Activated CD4-positive, CD25-positive, alpha-beta regulatory T cell treated with anti-CD3 and anti-CD28 coated beads, Interleukin-2, amount 50 U/mL, for 24 hours (primary cell): ENCODE measurements around the gene ARID3A.

ENCODE experiments used
- ATAC-seq, 2 donors: fragments of 150-1000 bp; cut with Tn5 transposase; one replicate each; pipeline ENCODE4 v1.10.0; 2021; ENCODE audit warnings: mild to moderate bottlenecking in 1 of 2, moderate library complexity in 1 of 2

Gene ARID3A

DNA sequence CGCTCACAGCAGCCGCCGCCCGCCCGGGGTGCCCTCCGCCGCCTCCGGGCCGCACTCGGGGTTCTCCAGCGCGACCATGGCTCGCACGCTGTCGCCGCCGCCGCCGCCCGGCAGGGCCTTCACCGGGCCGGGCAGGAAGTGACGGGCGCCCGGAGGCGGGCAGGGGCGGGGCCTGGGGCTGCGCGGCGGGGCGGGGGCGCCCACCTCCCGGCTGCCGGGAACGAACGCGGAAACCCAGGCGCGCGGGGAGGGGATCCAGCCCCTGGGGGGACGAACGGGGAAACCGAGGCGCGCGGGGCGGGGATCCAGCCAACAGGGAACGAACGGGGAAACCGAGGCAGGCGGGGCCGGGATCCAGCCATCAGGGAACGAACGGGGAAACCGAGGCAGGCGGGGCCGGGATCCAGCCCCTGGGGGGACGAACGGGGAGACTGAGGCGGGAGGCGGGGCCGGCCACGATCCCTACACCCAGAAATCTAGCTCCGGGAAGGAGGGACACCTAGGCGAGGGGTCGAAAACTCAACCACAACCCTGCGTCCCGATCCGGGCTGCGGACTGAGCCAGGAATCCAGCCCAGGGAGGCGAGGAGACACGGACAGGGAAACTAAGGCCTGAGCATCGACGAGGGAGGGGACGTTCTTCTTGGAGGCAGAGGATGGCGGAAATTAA is 12.6 kb upstream of the ARID3A start, which contains the start of gene R3HDM4:
Gene R3HDM4, minus strand, starts transcription at position 140 of the 669 bp plus-strand sequence. Its CDS starts 62 bp downstream, at position 78.
- ATAC-seq = peak; percentile 62 to 68

DNA sequence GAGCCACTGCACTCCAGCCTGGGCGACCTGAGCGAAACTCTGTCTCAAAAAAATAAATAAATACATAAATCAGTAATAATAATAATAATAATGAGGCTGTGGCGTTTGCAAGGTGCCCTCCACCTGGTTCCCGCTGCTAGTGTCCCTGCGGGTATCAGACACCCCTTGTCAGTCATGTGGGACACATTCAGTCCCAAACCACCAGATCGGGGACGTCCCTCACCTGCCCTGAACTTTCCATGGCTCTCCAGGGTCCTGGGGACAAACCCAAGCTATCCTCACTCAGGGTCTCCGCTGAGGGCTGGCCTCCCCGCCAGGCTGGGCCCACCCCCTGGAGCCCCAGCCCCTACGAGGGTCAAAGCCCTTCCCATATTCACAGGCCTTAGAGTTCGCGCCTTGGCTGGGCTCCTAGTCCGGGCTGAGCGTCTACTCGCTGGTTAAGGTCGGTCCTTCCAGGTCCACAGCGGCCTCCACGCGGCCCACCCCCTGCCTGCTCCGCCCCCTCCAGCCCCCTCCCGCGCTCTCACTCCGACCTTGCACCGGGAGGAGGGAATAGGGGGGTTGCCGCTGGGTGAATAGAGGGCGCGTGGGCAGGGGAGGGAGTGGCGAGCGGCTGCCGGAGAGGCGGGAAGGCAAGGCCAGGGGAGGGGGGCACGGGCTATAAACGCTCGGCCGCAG is 9.1 kb upstream of the ARID3A start:
- ATAC-seq = no peak

DNA sequence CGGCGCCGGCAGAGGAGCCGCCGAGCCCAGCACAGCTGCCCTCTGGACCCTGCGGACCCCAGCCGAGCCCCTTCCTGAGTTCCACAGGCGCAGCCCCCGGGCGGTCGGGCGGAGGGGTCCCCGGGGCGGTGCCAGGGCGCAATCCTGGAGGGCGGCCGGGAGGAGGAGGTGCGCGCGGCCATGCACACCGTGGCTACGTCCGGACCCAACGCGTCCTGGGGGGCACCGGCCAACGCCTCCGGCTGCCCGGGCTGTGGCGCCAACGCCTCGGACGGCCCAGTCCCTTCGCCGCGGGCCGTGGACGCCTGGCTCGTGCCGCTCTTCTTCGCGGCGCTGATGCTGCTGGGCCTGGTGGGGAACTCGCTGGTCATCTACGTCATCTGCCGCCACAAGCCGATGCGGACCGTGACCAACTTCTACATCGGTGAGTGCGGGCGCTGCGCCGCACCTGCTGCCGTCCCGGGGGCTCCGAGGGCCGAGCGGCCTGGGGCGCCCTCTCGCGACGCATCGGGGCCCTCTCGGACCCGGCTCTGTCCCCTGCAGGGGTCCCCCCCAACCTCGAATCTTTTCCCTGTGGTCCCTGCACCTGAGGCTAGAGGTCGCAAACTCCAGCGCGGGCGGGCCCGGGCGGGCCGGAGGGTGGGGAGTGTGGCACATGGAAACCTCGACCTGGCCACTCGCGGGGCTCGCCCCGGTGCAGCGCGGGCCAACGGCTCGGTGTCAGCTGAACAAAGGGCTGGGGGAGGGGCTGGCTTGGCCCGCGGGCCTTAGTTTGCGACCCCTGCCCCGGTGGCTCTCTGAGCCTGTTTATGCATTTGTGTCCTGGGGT is 8.3 kb upstream of the ARID3A start, which contains the start of gene KISS1R:
Gene KISS1R, plus strand, starts transcription at position 11 of the 829 bp plus-strand sequence. Its CDS starts 170 bp downstream, at position 181.
- ATAC-seq = peak; percentile 2 to 4

DNA sequence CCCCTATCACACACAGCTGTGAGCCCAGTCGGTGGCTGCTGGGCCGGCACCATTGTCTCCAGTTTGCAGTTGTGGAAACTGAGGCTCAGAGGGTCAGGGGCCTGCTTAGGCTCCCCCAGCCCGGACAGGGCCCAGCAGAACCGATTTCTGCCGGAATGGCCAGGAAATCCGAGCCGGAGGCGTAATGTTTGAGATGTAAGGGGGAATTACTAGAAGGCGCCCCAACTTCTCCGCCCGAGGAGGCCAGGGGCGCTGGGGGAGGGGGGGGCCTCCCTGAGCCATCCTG is 7.7 kb upstream of the ARID3A start:
- no peak for ATAC-seq

DNA sequence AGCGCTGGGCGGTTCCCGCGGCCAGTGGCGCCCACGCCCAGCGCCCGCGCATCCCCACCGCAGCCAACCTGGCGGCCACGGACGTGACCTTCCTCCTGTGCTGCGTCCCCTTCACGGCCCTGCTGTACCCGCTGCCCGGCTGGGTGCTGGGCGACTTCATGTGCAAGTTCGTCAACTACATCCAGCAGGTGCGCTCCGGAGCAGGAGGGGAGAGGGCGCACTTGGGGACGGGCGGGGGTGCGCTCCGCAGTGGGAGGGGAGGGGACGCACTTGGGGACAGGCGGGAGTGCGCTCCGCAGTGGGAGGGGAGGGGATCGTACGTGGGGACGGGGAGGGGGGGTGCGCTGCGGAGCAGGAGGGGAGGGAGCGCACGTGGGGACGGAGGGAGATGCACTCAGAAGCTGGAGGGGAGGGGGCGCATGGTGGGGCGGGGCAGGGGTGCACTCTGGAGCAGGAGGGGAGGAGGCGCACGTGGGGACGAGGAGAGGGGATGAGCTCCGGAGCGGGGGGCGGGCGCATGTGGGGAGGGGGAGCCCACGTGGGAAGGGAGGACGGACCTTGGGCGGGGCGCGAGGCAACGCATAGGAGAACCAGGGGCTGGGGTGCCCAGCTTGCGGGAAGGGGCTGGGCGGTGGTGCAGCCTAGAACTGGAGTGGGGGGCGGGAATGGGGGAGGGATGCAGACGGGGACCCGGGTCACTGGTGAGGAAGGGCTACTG is 7.2 kb upstream of the ARID3A start:
- no peak for ATAC-seq

DNA sequence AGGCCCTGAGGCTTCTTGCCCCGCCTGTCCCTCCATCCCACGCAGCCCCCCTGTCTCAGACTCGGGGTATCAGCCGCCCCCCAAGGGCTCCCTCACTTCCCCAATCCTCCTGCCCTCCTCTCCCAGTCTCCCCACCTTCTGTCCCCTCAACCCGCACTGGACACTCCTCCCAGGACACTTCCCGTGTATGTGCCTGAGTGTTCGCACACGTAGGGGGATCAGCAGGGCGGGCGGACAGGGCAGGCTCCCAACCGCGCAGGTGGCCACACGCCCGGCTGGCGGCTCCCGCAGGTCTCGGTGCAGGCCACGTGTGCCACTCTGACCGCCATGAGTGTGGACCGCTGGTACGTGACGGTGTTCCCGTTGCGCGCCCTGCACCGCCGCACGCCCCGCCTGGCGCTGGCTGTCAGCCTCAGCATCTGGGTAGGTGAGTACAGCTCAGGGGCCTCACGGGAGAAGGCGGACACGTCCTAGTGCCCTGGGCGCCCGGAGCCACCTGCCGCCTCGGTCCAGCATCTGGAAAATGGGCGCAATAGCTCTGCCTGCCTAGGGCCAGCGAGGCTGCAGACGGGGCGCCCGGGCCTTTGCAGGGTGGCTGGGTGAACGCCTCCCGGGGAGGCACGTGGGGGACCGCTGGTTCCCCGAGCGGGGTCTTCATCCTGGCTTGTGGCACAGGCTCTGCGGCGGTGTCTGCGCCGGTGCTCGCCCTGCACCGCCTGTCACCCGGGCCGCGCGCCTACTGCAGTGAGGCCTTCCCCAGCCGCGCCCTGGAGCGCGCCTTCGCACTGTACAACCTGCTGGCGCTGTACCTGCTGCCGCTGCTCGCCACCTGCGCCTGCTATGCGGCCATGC is 6.4 kb upstream of the ARID3A start:
- ATAC-seq = peak; percentile 11 to 22

DNA sequence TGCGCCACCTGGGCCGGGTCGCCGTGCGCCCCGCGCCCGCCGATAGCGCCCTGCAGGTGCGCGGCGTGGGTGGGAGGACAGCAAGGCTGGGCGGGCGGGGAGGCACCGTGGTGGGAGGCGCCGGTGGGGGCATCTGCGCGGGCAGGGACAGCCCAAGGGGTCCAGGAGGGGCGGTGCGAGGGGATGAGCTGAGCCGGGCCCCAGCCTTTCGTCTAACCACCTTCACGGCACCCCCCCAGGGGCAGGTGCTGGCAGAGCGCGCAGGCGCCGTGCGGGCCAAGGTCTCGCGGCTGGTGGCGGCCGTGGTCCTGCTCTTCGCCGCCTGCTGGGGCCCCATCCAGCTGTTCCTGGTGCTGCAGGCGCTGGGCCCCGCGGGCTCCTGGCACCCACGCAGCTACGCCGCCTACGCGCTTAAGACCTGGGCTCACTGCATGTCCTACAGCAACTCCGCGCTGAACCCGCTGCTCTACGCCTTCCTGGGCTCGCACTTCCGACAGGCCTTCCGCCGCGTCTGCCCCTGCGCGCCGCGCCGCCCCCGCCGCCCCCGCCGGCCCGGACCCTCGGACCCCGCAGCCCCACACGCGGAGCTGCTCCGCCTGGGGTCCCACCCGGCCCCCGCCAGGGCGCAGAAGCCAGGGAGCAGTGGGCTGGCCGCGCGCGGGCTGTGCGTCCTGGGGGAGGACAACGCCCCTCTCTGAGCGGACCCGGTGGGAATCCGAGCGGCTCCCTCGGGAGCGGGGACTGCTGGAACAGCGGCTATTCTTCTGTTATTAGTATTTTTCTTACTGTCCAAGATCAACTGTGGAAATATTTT is 5.6 kb upstream of the ARID3A start:
- ATAC-seq = peak; percentile 41 to 49

DNA sequence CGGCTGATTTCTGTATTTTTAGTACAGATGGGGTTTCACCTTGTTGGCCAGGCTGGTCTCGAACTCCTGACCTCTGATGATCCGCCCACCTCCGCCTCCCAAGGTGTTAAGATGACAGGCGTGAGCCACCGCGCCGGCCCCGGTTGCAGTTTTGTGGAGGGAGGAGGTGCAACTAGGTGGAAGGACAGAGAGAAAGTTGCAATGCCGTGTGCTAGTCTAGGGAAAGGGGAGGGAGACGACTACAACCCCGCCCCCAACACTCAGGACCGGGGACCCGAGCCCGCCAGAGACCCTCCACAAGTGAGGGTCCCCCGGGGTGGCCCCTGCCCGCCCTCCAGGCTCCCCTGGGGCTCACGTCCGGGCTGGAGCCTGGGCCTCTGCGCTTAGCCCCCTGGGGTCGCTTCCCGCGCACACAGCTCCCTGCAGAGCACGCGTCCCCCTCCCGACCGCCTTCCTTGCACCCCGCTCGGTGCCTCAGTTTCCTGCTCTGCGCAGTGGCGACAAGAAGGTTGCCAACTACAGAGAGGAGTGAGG is 1.2 kb upstream of the ARID3A start:
- no peak for ATAC-seq

DNA sequence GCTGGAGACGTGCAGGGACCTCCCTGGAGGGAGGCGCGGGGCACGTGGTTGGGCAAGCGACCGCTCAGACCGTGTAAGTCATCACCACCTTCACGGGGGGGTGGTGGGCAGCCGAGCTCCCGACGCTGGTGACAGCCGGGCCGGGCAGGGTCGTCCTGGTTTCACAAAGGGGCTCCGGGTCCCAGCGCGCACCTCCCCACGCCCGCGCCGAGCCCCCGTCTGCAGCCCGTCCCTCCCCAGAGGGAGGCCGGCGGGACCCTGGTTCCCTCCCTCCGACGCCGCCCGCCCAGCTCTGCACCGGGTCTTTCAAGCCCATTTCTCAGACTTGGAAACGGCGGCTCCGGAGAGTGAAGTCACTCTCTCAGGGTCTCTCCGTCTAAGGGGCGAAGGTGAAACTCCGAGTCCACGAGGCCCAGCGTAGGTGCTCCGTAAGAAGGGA is 729 bp upstream of the ARID3A start:
- peak; percentile 63 to 72 for ATAC-seq

DNA sequence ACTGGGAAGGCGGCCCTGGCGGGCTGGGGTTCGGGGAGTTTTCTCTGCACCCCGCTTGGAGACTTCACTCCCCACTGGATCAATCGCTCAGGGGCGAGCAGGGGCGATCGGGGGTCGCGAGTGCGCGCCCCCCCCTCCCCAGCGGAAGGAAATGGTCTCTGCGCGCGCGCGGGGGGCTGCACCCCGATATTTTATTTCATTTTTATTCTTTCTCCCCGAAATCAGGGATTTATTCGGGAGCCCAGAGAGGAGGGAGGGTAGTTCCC is 421 bp downstream of the ARID3A start:
- ATAC-seq = no peak

DNA sequence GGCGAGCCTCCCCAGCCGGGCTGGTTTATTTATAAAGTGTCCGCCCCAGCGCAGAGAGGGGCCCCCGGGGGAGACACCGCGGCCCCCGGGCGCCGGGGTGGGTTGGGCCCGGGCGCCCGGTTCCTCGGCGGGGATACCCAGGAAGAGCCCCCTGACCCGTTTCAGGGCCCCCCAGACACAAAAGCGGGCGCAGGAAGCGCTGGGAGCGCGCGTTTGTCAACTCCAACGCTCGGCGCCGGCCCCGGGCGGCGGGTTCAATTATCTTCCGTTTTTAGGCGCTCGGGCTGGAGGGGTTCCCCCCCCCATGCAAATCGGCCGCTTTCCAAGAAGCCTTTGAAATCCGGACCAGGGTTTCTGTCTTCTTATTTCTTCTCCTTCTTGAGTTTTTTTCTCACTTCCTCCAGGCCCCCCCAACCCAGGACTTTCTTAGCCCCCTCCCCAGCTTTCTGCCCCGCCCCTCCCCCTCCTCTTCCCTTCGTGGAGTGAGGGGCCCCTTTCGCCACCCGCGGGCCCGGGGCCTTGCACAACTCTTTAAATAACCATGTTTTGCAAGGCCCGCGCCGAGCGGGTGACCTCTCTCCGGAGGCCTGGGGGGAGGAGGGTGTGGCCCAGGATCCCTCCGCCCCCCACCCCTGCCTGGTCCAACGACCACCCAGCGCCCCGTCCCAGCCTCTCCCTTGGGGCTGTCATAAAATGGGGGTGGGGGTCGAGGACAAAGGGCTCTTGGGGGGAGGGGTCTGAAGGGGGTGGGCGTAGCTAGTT is 935 bp downstream of the ARID3A start:
- ATAC-seq = no peak

DNA sequence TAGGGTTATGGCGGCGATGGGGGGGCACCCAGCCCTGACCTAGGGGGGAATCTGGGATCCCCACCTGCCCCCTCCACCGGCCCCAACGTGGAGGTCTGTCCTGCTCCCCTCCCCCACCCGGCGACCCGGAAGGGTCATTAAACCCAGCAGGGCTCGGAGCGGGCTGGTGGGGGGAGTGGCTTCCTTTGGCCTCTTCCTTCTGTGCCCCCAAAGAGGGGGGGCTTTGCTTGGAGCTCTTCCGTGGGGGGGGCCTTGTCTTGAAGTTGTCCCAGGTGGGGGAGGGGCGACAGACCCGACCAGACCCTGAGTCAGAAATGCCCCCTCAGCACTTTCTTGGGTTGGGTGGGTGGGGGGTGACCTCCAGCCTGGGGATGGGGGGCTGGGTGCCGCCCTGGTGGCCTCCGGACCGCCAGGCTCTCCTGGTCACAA is 1.5 kb downstream of the ARID3A start:
- no peak for ATAC-seq

DNA sequence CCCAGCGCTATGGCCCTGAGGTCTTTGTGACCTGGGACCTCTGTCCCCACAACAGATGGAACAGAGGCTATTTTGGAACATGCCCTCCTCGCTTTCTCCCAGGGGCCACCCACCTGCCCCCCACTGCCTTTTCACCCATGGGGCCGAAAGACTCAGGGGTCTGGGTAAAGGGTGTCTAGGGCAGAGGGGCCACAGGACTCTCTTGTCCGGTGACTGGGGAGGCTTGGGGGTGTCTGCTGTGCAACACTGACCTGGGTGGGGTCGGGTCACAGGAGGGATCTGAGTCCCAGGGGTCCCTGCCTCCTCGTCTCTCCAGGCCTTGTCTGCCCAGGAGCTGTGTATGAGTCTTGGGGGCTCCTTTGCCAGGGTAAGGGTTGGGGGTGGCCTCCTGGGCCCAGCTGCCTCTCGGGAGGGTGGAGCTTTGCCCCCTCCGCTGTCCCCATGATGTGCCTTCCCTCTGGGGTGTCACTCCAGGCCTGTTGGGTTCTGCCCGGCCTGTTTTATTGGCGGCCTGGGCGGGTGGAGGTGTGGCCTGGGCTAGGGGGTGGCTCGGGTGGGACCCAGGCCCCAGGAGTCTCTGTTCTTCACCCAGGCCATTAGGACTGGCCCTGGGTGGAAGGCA is 2.1 kb downstream of the ARID3A start:
- no peak for ATAC-seq

DNA sequence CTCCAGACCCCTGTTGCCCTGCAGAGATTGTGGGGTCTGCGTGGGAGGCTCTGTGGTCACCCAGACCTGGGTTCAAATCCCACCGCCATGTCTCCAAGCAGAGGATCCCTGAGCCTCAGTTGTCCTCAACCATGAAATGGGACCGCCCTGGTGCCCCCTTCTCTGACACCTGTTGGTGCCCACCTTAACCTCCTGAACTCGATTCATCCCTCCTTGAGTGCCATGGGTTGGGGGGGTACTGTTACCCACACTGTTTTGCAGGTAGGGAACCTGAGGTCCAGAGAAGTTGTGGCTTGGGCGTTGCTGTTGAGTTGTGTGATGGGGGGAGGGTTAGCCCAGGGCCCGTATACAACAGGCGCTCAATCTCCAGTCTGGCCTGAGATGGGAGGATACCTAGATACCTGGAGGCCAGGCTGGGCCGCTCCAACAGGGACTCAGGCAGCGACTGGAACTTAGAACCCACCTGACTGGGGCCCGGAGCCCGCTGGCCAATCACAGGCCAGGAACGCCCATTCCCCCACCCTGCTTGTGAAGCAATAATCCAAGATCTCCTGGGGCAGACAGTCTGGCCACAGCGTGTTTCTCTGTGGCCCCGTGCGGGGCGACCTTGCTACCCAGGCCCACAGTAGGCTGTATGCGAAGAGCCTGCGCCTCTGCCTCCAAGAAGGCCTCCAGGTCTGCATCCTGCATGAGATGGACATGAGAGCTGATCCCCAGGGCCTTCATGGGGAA is 2.8 kb downstream of the ARID3A start:
- no peak for ATAC-seq

DNA sequence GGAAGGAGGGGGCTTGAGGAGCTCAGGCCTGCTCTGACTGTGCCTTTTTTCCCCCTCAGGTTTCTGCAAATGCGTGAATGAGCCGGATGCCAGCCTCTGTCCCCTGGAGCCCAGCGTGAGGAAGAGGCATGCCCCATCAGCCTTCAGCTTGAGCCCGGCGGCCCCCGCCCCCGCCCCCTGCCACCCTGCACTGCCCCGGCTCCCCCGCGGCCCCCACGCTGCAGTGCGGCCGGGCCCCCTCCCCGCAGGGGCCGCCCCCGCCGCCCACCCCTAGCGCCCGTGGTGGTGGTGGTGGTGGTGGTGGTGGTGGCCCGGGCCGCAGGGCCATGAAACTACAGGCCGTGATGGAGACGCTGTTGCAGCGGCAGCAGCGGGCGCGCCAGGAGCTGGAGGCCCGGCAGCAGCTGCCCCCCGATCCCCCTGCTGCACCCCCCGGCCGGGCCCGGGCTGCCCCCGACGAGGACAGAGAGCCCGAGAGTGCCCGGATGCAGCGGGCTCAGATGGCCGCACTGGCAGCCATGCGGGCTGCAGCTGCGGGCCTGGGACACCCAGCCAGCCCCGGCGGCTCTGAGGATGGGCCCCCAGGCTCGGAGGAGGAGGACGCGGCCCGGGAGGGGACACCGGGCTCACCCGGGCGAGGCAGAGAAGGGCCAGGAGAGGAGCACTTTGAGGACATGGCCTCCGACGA is 3.5 kb downstream of the ARID3A start:
- no peak for ATAC-seq

DNA sequence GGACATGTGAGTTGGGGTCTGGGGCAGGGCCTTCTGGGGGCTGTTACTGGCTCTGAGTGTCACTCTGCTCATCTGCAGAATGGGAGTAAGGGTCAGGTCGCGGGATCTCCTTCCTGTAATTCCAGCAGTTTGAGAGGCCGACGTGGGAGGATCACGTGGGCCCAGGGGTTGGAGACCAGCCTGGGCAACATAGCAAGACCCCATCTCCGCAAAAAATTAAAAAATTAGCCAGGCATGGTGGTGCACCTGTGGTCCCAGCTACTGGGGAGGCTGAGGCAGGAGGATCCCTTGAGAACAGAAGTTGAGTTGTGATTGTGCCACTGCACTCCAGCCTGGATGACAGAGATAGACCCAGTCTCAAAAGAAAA is 4.0 kb downstream of the ARID3A start:
- ATAC-seq = no peak

DNA sequence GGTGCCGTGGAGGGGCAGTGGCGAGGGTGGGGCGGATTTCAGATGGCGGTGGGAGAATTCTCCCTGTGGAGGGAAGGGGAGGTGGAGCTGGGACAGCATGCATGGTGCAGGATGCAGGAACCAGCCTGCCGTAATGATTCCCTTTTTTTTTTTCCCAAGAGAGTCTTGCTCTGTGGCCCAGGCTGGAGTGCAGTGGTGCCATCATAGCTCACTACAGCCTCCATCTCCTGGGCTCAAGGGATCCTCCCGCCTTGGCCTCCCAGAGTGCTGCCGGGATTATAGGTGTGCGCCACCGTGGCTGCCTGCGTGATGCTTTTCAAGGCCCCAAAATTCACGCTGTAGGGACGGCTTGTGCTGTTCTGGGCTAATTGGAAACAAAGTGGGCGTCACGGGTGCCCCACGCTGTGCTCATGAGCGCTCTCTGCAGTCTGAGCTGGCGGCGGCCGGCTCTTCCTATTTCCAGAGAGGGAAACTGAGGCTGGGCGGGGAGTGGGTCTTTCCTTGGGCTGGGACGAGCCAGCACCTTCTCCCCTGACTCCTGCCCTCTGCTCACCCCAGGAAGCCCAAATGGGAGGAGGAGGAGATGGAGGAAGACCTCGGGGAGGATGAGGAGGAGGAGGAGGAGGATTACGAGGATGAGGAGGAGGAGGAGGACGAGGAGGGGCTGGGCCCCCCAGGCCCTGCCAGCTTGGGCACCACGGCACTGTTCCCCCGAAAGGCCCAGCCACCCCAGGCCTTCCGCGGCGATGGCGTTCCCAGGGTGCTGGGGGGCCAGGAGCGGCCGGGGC is 6.2 kb downstream of the ARID3A start:
- no peak for ATAC-seq
